Progenitor cell of endocrine pancreas (in vitro differentiated cells): ENCODE results near the gene UBAC2. TPM values are rescaled to one million over a fixed set of nuclear protein-coding genes. Genes with fewer than 3 reads are reported as not detected.
A peak's percentile ranks its signal among the peaks of the same experiment; 100 is the strongest.

Source experiments
- DNase-seq: peaks from one replicate; pipeline ENCODE4 v3.0.0; 2021; ENCODE audit warnings: low spot score; ENCODE audit not compliant: unreplicated experiment
- H3K27ac Mint-ChIP-seq: 2 replicates; pipeline ENCODE4 v1.8.0; 2021; ENCODE audit warnings: mild to moderate bottlenecking, moderate library complexity, mixed read lengths
- H3K27me3 Mint-ChIP-seq: 2 replicates; pipeline ENCODE4 v1.8.0; 2021; ENCODE audit warnings: mixed read lengths
- H3K36me3 Mint-ChIP-seq: 2 replicates; pipeline ENCODE4 v1.8.0; 2022; ENCODE audit warnings: mixed read lengths; ENCODE audit not compliant: insufficient read depth
- H3K4me1 Mint-ChIP-seq: 2 replicates; pipeline ENCODE4 v1.8.0; 2021; ENCODE audit warnings: low read depth, mixed read lengths
- H3K4me3 Mint-ChIP-seq: 2 replicates; pipeline ENCODE4 v1.8.0; 2021; ENCODE audit warnings: low read depth, mild to moderate bottlenecking, moderate library complexity, mixed read lengths
- H3K9me3 Mint-ChIP-seq: 2 replicates; pipeline ENCODE4 v1.8.0; 2021; ENCODE audit warnings: low read depth, mixed read lengths
- total RNA-seq: library from RNA; stranded (reverse); gene quantifications from 2 replicates; pipeline ENCODE4 v1.2.1, GENCODE V29; 2021
- TF ChIP-seq, protein P1 (sequence below): fragments of 200-600 bp; sonication (generic); IDR thresholded peaks from one replicate; pipeline ENCODE4 v1.5.0; 2021; ENCODE audit warnings: antibody characterized with exemption, mild to moderate bottlenecking; ENCODE audit not compliant: unreplicated experiment

Gene UBAC2
- total RNA-seq, 1 donor from 2014 or later = 60.6 TPM

DNA sequence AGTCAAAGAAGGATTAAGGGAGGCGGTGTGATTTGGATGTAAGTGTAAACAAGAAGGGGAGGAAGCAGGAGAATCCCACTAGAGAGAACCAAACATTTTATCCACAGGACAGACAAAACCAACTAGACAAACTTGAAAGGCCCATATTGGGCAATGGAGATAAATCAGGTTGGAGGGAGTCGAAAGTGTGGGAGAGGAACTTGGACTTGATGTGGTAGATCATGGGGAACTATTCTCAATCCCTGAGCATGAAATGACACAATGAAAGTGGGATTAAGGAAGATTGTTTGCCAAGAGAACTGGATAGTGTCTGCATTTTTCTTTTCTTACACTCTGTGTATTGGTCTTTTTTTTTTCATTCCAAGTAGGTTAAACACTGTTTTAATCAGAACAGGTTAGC is 88.6 kb downstream of the UBAC2 start:
- TF ChIP-seq, protein P1, sequence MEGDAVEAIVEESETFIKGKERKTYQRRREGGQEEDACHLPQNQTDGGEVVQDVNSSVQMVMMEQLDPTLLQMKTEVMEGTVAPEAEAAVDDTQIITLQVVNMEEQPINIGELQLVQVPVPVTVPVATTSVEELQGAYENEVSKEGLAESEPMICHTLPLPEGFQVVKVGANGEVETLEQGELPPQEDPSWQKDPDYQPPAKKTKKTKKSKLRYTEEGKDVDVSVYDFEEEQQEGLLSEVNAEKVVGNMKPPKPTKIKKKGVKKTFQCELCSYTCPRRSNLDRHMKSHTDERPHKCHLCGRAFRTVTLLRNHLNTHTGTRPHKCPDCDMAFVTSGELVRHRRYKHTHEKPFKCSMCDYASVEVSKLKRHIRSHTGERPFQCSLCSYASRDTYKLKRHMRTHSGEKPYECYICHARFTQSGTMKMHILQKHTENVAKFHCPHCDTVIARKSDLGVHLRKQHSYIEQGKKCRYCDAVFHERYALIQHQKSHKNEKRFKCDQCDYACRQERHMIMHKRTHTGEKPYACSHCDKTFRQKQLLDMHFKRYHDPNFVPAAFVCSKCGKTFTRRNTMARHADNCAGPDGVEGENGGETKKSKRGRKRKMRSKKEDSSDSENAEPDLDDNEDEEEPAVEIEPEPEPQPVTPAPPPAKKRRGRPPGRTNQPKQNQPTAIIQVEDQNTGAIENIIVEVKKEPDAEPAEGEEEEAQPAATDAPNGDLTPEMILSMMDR = no peak
- no peak for DNase-seq
- Mint-ChIP-seq H3K4me1 (no peaks in the 10 kb centered on the region), H3K9me3 (no peaks in the 10 kb centered on the region), H3K27me3 (no peaks in the 10 kb centered on the region), H3K4me3 (no peak overlapping the region), H3K27ac (peak overlapping the region; percentile 38), H3K36me3 (peaks cover 7% of the 10 kb centered on the region)

- peaks cover 7% of the 10 kb centered on the region for H3K36me3 Mint-ChIP-seq
- H3K4me3 Mint-ChIP-seq = no peak overlapping the region
- no peaks in the 10 kb centered on the region for H3K27me3 Mint-ChIP-seq
These were observed 89.2 kb downstream of the UBAC2 start for GRCh38 chr13:99289674-99290337.

DNA sequence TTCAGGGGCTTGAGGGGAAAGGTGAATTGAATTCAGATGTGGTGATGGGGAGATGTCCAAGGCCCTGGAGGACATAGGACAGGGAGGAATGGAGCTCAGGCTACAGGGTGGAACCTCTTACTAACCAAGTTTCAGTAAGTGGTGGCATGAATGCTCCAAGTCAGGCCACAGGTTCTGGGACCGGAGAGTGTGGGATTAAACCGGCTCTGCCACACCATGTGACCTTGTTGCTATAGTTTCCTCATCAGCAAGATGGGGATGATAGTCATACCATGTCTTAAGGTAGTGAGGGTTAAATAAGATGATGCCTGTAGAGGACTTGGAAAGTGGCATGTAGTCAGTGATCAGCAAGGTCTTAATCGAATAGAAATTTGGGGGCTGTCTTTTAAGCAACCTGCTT is 90.2 kb downstream of the UBAC2 start:
- Mint-ChIP-seq H3K4me3 (no peak overlapping the region), H3K27ac (peak overlapping the region; percentile 2), H3K36me3 (peaks cover 7% of the 10 kb centered on the region), H3K9me3 (no peaks in the 10 kb centered on the region), H3K4me1 (no peaks in the 10 kb centered on the region), H3K27me3 (no peaks in the 10 kb centered on the region)
- no peak for DNase-seq
- TF ChIP-seq, protein P1 = no peak

More at GRCh38 chr13:99289674-99290337, 89.2 kb downstream of the UBAC2 start:
- no peak for DNase-seq
- Mint-ChIP-seq H3K27ac (no peak overlapping the region), H3K9me3 (no peaks in the 10 kb centered on the region), H3K4me1 (no peaks in the 10 kb centered on the region)
- TF ChIP-seq, protein P1 = no peak

DNA sequence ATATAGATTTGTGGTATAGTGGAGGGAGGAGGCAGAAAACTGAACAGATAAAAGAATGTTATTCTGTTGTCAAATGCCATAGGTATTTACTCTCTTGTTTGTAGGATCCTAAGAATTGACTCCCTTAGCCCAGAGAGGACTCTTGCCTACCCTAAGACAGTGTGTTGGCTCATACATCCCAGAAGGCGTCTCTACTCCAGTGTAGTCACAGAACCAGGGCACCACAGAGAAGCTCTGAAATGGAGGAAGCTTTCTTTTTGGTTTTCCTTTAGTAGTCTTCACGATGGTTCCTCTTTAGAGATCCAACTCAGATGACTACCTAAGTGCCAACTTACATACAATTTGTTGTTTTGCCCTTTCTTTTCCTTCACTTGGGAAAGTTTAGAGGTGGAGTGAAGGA is 92.5 kb downstream of the UBAC2 start:
- TF ChIP-seq, protein P1 = no peak
- Mint-ChIP-seq H3K4me3 (no peak overlapping the region), H3K9me3 (no peaks in the 10 kb centered on the region), H3K36me3 (peaks cover 5% of the 10 kb centered on the region), H3K4me1 (no peaks in the 10 kb centered on the region), H3K27me3 (no peaks in the 10 kb centered on the region), H3K27ac (no peak overlapping the region)
- DNase-seq = no peak

- TF ChIP-seq, protein P1 = no peak
- Mint-ChIP-seq H3K4me1 (no peaks in the 10 kb centered on the region), H3K27me3 (no peaks in the 10 kb centered on the region), H3K36me3 (peaks cover 3% of the 10 kb centered on the region), H3K27ac (no peak overlapping the region), H3K9me3 (no peaks in the 10 kb centered on the region), H3K4me3 (no peak overlapping the region)
- no peak for DNase-seq
These were observed 93.5 kb downstream of the UBAC2 start for GRCh38 chr13:99294198-99294597.
